HG03066 (cell line): Measurements from ENCODE around the gene PDE8B.
"Not testable (repeated sequence)": the region's sequence is repeated elsewhere in the genome, so short reads cannot be mapped to it uniquely, and the experiment has no call there.

Experiments
- ATAC-seq: cut with Tn5 transposase; IDR thresholded peaks from one replicate; pipeline ENCODE4 v1.9.1; 2021; ENCODE audit warnings: low read depth; ENCODE audit not compliant: unreplicated experiment

The PDE8B gene

DNA sequence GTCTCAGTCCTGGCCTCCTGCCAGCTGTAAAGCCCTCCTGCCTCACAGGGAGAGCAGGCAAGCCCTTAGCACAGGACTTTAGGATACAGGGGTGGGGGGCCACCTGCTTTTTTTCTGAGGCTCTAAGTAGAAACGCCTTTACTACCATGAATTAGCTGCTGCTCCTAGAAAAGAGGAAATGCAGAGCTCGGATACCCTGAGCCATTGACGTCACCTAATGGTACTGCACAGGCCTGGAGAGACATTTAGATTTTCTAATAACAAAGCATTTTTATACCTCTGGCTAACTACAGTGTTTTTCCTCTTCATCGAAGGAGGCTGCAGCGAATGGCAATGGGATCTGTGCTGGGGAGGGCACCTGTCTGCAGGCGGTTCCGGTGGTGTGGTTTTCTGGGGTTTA is 144.6 kb downstream of the PDE8B start:
- no peak for ATAC-seq

DNA sequence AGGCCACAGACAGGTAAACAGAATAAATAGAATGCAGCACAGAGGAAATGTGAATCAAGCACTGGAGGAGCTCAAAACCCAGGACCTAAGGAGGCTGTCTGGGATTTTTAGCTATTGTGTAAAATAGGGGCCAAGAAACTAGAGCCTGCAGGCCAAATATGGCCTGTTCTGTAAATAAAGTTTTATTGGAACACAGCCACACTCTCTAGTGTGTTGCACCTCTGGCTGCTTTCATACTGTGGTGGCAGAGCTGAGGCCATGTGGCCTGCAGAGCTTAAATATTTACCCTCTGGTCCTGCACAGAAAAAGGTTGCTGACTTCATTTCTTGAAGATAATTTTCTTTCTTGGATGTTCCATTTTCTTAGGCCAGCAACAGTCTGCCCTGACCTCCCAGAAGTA is 145.3 kb downstream of the PDE8B start:
- no peak for ATAC-seq

DNA sequence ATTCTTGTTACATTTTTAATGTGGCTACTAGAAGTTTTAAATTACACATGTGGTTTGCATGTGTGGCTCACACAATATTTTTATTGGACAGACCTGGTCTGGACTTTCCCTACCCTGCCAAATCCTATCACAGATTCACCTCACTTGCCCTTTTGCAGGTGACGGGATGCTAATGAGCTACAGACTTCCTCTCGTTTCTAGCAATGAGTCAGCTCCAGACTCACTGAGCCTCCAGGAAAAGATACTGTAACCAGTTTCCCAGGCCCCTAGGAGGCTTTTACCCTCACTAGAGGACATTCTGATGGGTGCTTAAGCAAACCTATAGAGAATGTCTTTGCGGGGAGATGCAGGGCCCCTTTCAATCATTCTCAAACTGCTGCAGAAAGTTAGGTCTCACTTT is 146.3 kb downstream of the PDE8B start:
- ATAC-seq: peak; percentile 85

DNA sequence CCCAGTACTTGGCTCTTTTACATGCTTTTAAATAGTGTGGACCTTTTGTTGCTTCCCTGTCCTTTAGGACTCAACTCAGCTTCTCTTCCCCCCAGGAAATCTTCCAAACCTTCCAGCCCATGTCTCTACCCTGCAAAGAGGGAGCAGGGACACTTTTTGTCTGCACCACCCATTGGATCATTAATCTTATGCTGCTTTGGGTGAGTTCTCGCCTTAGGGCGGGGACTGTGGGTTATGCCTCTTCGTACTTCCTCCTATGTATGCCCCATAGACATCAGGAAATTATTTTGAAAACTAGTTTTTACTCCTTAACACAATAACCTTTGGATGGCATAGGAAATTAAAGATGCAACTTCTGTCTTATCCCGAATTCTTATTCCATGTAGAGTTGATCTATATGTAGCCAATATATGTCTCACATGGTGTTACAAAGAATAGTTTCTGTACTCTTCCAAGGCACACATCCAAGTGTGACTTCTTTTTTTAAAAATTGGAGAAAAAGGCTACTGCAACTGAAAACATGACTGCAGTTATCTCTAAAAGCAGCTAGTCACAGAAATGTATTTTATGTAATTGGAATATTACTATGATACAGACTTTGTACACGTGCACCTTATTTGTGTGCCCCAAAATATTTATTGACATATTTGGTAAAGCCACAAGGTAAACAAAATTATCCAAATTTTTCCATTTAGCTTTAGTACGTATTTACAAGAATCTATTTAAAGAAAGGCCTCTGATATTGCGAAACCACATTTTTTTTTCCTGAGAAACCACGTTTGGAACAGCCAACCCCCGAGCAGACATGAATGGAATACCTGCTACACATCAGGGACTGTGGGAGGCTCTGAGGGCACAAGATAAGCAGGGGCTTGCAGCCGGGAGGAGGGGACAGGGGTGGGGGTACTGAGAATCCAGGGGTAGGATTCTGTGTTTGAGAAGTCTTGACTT is 148.1 kb downstream of the PDE8B start:
- ATAC-seq: no peak

DNA sequence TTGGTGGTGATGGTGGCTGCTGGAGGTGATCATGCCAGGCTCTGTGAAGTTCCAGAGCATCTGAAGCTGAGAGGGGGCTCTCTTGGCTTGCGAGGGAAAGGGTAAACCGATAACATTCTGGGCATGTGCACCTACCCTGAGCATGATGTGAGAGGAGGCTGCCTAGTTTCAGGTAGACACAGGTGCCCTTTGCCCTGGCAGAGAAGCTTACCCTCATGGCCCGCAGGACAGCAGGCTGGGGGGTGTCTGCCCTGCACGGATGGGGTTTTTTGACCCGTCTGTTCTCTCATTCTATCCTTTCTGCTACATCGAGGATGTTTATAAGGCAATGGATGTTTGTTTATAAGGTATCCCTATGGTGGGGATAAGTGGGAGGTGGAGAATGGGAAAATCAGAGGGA is 148.8 kb downstream of the PDE8B start:
- ATAC-seq: no peak

DNA sequence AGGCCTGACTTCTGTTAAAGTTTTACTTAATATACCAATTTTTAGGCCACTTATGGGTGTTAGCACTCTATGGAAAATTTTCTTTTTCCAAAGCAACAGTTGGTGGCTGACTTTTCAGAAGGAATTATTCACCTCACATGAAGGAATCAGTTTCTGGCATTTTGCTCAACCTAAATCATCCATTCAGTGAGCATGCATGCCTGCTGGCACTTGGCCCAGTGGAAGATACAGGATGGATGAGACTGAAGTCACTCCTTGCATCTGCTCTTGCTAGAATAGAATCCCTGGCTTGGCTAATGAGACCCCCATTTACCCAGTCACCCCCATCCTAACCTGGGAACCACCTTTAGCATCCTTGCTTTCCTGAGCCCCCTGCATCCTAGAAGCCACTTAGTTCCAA is 149.9 kb downstream of the PDE8B start:
- no peak for ATAC-seq

DNA sequence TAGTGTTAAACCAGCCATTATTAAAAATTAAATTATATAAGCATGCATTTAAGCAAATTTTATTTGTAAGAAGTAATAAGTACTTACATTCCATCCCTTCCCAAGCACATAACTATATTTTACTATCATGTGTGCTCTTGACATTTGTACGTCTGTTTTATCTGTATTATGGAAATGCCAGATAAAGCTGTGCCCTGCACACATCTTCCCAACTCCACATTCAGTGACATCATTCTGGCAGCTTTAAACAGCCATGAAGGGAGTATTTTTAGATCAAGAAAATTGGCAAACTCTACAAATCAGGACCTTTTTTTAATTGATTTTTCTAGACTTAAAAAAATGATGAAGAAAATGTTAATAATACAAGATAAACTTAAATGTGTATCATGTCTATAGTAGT is 150.5 kb downstream of the PDE8B start:
- no peak for ATAC-seq

DNA sequence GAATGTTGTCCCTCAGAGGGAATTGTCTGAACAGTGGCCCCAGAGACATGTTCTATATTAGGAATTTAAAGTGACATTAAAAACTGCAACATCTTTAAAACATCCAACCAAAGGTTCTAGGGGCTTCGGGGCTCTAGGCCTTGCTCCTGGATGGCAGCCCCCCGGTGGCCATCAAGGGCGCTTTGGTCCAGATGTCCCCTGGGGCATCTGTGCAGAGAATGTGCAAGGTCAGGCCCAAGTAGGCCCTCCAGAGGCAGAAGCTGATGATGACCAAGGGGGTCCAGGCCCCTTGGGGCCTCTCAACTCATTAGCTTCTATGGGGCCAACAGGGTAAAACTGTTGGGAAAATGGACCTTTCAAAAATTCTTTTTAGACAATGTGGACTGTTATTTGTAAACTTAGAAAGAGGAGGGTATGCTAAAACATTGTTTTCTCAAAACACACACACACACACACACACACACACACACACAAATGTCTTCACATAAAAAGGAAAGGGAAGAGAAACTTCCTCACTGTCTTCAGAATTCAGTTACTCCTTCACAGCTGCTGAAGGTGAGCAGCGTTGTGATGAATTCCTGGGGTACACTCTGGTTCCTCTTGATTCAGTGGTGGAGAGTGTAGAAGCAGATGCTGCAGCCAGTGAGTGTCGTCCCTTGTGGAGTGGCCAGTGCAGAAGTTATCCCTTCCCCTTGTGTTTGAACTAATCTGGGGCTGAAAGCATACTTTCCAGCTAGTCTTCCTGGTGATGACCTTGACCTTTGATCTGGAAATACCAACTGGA is 156.4 kb downstream of the PDE8B start:
- ATAC-seq: no peak

DNA sequence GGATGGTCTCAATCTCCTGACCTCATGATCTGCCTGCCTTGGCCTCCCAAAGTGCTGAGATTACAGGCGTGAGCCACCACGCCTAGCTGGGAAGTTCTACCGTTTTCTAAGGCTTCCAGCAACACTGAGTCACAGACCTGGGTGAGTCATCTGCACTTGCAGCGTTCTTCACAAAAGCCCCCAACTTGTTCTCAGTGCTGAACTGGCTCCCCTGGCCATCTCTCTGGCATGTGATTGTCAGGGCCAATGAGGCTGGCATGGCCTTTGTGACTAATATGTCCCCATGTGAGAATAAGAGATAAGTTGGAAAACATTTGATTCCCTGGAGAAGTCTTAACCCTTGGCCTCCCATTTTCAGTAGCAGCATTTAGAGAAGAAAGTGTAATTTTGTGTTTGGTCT is 157.3 kb downstream of the PDE8B start:
- ATAC-seq: no peak

DNA sequence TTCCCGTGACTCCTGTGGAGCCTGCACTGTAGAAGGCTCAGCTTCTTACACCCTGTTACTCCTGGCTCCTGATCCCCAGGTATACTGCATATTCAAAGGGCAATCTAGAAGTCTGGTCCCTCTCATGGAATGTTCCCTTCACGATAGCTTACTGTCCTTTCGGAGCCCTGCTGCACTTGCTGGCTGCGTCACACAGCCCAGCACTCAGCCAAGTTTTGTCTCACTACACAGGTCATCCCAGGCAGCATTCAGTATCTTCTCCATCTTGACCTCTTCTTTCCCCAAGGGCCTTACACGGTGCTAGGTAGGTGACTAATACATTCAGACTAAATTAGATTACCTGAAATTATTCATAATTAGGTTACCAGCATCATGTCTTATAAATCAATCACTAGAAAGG is 157.9 kb downstream of the PDE8B start:
- ATAC-seq: no peak

DNA sequence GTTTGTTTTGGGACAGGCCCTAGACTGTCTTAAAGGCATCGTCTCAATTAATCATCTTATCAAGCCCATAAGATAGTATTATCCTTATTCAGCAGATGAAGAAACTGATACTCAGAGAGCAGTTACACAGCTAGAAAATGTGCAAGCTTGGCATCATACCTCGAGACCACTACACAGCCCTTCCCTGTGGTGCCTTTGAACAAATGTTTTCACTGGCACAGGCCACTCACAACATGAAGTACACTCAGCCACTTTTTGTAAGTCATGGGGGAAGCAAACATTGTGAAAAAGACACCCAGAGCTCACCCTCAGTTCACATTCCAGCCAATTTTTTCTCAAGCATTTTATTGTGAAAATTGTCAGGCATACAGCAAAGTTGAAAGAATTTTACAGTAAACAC is 159.1 kb downstream of the PDE8B start:
- ATAC-seq: no peak

DNA sequence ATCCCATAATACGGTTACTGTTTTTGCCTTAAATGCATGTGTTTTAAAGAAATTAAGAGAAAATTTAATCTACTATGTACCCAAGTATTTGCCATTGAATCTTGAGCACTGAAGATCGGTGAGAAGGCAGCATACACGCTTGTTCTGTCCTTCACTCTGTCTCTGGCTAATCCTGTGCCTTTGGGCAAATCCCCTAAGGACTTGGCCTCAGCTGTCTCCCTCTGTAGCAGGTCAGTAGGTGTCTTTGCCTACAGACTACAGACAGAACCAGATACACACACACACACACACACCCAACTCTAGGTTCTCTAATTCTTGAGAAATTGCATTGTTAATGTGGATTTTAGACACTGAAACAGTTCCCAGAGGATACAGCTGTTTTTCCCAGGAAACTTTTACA is 164.2 kb downstream of the PDE8B start:
- no peak for ATAC-seq

DNA sequence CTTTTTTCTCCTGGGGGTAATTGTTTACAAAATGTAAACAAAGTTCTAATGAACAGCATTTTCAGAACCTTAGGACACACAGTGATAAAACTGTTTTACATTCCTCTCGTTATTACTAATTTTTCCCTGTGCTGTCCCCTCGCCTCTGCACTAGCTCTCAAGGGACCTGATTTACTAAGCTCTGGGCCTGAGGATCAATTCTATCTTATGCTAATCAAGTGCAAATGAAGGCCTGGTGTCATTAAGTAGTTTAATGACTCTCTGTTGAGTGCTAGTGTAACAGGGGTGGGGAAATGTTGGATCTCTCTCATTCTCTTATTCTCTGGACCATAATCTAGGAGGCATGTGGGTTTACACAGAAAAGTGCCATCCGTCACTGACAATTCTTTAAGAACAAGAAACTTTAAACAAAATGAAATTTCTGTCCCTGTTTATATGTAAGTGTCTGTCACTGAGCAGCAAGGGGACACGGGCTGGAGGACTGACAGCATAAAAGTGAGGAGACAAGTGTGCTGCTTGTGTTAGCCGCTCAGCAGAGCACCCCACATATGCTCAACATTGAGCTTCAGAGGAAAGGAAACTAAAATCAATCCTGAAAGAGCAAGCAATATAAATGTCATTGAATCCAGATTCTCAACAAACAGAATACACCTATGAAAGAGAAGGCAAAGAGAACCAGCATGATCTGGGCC is 166.3 kb downstream of the PDE8B start:
- ATAC-seq: no peak

DNA sequence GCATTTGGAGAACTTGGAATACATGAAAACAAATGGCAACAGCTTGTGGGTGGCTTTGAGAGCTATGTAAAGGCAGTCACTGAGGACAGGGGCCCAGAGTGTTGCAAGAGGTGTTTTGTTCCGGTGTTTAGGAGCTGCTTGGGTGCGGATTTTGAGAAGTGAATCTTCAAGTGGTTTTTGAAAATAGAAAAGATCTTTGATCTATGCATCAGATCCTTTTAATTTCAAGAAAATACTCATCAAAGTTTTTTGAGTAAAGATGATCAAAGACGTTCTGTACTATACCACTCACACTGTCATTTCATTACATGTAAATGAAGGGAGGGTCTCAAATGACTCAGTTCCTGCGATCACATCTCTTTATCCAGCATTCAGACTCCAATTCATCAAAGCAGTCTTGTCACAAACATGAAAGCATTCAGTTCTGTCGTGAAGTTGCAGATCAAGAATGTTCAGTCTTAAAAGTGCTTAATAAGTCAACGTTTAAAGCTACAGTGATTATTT is 169.1 kb downstream of the PDE8B start:
- ATAC-seq: no peak

DNA sequence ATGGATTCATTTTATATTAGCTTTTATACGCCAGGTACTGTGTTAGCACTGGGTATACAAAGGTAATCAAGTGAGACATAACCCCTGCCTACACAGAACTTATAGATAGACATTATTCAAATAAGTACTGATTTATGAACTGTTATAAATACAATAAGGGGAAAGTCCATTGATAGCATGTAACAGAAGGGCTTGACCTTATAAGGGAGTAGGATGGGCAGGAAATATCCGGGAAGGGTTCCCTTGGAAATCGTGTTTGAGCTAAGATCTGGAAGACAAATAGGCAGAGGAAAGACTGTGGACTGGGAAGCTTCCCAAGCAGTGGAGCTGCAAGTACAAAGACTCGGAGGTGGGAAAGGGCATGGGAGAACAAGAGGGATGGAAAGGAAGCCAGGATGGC is 170.2 kb downstream of the PDE8B start:
- no peak for ATAC-seq

DNA sequence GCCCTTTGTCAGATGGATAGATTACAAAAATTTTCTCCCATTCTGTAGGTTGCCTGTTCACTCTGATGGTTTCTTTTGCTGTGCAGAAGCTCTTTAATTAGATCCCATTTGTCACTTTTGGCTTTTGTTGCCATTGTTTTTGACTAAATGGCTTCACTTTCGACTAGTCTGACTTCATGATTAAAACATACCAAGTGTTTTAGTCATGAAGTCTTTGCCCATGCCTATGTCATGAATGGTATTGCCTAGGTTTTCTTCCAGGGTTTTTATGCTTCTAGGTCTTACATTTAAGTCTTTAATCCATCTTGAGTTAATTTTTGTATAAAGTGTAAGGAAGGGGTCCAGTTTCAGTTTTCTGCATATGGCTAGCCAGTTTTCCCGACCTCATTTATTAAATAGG is 172.9 kb downstream of the PDE8B start:
- ATAC-seq: not testable (repeated sequence)

DNA sequence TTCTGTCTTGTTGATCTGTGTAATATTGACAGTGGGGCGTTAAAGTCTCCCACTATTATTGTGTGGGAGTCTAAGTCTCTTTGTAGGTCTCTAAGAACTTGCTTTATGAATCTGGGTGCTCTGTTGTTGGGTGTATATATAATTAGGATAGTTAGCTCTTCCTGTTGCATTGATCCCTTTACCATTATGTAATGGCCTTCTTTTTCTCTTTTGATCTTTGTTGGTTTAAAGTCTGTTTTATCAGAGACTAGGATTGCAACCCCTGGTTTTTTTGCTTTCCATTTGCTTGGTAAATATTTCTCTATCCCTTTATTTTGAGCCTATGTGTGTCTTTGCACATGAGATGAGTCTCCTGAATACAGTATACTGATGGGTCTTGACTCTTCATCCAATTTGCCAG is 175.9 kb downstream of the PDE8B start:
- ATAC-seq: not testable (repeated sequence)

DNA sequence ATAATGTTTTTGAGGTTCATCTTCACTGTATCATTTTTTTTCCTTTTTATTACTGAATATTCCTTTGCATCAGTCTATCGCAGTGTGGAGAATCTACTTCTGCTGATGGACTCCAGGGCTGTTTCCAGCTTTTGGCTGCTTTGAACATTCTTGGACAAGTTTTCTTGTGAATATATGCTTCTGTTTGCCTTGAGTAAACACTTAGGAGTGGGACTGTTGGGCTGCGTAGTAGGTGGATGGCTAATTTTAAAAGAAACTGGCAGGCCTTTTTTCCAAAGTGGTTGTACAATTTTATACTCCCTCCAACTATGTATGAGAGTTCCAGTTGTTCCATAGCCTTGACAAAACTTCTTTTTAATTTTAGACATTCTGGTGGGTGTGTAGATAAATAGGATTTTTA is 179.3 kb downstream of the PDE8B start:
- no peak for ATAC-seq

DNA sequence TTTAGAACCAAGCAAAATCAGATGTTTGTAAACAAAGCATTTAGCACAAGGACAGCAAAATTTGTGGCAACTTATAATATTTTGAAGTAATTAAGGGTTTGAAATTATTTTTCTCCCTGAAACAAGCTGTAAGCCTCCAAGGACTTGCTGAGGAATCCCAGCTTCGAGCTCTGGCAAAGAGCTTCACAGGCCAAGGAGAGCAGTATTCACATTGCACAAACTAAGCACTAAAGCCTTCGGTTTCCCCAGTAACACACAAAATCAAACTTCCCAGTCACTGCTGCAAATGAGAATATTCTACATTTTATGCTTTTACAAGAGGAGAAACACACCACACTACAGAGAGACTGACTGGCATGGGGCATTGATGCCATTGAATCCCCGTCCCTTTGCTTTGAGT is 179.7 kb downstream of the PDE8B start:
- ATAC-seq: no peak

DNA sequence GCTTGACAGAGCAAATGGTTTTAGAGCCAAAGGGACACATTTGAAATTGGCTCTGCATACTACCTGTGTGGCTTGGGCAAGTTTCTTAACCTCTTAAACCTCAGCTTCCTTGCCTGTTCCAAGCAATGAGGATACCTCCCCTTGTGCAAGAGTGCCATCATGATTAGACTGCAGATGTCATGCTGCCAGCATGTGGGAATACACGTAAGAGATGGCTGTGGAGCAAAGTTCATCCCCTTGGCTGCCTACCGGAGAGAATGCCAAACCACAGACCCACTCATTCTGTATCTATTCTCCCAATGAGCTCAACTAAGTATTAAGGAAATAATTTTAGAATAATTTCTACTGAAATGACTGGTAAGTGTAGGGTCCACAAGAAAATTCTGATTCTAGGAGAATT is 180.3 kb downstream of the PDE8B start:
- no peak for ATAC-seq

DNA sequence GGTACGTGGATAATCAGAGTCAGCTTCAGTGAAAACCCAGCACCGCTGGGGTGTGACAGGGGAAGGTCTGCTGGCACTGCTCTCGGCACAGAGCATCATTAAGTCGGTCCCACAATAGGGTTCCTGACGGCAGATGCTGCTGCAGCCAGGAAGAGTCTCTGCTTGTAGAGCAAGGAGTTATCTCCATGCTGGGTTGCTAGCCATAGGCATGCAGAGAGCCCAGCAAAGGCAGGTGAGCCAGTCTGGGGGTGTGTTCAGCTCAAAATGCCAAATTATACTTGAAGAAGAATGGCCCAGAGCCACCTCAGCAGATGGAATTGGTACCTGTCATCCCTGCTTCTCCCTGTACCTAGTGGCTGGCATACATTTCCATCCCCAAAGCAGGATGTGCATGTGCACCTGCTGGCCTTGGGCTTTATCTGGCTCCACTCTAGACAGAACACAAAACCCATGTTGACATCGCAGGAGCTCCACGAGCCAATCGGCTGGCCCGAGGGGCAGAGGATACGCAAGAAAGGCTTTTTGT is 180.8 kb downstream of the PDE8B start:
- ATAC-seq: no peak
